NCI-H510A treated with DMSO at 0.1 percent for 48 hours (cell line): ENCODE measurements around the gene GCSH.
"Not testable (repeated sequence)": the region's sequence is repeated elsewhere in the genome, so short reads cannot be mapped to it uniquely, and the experiment has no call there.

Experiments
- DNase-seq: peaks from one replicate; lab custom pipeline; 2025; lab: John Stamatoyannopoulos, UW

GCSH gene

DNA sequence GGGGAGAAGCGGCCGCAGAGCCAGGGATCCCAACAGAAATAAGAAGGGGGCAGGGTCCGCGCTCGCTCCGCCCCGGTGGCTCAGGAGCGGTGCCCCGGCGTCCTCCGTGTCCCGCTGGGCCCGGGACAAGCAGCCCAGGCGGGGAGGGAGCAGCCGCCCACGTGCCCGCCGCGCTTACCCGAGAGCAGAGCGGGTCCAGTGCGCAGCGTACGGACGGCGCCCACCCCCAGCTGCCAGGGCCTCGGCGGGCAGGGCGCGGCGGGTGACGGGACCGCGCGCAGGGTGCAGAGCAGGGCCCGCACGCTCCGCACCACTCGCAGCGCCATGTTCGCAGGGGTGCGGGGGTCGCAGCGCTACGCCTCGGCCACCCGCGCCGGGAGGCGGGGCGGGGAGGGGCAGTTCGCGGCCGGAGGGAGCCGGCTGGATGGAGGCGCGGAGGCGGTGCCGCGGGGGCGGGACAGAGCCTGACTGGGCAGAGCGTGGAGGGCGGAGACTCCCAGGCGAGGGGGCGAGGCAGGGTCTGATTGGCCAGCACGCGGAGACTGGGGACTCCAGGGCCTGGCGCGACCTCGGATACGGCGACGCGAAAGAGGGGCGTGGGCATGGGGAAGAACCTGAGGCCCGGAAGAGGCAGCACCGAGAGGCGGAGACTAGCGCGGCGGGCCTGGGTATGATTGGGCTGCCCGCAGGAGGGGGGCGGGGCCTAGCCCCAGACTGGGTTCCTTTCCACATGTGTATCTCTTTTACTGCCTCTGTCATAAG is at the start of gene GCSH:
GCSH (minus strand) TSS at position 443 of the 762 bp plus-strand sequence; CDS start at position 326, 117 bp downstream.
- DNase-seq = peak; percentile 94

DNA sequence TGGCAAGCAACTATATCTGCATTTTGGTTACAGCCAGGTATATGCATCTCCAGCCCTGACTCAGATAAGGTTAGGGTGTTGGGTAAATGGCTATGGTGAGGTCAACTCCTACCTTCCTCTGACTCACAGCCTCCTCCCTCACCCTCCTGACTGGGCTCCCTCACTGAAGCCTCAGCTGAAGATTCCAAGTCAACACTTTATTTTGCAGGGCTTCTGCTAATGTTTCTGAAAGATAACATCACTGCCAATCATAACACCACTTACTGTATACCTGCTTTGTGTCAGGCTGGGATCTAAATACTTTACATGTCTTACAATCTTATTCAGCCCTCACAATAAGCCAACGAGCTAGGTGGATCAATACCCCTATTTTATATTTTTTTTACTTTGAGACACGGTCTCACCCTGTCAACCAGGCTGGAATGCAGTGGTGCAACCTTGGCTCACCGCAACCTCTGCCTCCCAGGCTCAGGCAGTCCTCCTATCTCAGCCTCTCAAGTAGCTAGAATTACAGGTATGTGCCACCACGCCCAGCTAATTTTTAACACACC is 47.8 kb upstream of the GCSH start:
- DNase-seq = no peak

DNA sequence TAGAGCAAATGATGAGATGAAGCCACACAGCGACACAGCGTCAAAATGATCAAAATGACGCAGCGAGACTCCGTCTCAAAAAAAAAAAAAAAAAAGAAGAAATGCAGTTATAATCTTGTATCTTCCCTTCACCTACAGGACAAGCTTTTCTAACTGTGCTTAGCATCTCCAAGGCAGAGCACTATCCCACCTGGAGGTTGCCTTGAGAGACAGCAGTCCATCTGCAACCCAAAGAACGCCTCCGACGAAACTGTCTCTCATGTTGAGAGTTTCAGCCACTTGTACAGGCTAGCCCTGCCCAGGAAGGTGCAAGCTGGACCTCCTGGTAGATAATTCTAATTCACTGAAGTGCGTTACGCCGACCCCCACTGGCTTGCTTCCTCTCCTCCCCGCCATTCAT is 46.7 kb upstream of the GCSH start:
- no peak for DNase-seq

DNA sequence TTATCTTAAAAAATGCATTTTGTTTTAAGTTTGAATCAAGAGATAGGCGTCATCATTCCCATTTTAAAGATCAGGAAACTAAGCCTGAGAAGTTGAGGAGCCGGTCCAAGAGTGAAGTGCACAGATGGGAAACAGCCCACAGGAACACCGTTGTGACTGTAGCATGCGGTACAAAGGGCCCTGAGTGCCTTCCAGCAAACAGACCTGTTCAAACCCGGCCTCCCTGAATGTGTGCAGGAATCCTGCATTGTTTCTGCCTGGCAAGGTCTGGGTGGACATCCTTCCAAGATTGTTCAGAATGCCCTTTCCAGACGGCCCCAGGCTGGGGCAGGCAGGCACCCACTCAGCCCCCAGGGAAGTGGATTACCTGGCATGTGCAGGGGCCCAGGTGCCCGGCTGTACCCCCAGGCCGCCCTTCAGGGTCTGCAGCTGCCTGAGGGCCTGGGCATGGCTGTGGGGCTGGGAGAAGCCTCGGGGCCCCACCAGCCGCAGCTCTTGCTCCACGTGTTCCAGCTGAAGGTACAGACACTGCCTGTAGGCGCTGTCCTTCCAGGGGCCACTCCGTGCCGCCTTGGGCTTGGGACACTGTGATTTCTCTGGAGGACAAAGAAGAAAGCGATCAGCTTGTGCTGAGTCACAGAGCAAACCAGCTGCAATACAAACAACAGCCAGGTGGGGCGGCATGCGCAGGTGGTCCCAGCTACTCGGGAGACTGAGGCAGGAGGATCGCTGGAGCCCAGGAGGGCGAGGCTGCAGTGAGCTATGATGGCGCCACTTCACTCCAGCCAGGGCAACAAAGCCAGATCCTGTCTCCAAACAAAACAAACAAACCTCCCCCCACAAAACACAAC is 45.0 kb upstream of the GCSH start:
- no peak for DNase-seq

DNA sequence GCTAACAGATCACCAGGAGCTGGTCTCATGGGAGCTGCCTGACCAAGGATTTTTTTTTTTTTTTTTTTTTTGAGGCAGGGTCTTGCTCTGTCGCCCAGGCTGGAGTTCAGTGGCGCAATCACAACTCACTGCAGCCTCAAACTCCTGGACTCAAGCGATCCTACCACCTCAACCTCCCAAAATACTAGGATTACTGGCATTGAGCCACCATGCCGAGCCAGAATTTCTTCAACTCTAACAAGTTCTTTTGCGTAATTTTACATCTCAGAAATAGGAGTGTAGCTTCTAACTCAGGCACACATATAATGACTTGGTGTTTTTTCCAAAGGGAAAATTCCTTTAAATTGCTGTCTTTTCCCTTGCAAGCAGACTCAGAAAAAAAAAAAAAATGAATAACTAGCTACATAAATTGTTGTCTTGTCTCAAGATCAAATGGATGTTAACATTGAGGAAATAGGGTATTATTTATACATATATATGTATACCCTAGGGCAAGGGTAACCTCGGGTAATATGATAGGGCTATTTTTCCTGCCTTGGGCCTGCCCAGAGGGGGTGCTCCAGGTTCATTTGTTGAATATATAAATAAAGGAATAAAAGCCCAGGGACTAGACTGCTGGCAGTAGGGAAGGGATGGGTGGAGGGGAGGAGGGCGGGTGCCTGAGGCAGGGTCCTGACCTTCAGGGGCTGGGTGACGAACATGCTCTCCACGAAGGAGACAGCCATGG is 42.8 kb upstream of the GCSH start:
- no peak for DNase-seq

DNA sequence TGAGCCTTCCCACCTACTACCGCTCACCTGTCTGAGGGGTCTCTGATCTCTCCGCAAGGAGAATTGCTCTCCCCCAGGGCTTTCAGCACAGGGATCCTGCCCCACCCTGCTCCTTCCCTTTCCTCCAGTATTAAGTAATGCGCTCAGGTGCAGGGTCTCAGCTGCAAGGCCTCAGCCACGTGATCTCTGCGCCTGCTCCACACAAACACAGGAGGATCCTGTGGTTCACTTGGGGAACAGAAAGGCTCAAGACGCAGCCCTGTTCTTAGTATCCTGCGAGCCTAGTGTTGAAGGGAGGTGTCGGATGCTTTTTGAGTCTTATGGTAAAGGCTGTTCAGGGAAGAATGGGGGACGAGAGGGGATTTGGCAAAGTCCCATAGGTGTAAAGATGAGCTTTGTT is 41.6 kb upstream of the GCSH start:
- no peak for DNase-seq

DNA sequence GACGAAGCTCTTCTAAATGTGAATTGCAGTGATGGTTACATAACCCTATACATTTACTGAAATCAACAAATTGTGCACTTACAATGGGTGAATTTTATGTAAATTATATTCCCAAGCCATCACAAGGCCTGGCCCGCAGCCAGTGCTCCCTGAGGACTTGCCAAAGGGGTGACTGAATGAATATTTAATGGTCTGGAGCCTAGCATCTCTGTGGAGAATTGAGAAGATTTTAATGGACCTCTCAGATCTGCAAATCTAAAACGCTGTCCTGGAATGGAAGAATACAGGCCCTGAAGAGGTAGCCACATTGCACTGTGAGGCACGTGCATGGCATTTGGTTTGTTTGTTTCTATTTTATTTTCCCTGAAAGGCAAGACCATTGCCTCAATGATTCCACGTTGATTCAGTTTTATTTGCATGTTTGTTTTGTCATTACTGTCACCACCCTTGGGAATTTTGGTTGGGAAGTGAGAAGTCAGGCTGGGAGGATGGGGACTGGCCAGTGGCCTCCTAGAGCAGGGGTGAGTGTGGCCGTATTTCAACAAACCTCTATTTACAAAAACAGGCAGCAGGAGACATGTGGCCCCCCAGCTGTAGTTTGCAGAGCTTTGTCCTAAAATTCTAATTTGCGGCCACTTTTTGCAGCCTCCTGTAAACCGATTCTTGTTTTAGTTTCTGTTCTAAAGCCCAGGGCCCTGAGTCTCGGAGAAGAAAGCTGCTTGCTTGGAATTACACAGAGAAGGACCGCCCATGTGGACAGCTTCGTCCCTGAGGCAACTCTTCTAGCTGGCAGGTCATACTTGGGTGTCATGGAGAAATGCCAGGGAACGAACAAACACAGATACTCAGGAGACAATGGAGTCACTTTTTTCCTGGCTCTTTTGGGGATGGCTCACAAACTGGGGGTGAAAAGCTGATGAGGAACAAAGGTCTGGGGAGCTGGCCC is 40.5 kb upstream of the GCSH start:
- DNase-seq = no peak

DNA sequence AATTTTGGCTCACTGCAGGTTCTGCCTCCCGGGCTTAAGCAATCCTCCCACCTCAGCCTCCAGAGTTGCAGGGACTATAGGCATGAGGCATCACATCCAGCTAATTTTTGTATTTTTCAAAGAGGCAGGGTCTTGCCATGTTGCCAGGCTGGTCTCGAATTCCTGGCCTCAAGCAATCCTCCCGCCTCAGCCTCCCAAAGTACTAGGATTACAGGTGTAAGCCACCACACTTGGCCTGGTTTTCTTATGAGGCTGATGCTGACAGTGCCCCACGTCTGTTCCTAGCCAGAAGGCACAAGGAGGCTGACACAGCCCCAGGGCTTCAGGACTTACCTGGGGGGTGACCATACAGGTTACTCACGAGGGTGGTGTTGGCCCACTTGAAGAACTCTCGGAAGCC is 33.9 kb upstream of the GCSH start:
- no peak for DNase-seq

DNA sequence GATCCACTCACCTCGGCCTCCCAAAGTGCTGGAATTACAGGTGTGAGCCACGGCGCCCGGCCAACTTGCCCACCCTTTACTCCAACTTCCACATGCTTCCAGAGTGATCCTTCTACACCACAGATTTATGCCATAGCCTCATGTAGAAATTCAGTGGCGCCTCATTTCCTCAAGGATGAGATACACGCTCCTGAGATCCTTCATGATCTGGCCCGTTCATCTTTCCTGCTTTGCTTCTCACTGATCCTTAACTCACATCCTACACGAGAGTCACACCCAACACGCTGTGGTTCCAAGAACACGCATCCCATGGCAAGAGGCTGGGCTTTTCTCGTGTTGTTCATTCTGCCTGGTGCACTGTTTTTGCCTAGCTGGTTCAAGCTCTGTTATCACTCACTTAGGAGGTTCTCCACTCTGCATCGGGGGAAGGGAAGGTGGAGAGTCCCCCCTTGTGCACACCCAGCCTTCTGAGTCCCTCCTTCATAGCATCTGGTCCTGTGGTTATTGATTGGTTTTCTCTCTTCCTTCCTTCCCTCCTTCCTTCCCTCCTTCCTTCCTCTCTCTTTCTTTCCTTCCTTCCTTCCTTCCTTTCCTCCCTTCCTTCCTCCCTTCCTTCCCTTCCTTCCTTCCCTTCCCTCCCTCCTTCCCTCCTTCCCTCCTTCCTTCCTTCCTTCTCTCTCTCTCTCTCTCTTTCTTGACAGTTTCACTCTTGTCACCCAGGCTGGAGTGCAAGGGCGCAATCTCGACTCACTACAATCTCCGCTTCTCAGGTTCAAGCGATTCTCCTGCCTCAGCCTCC is 32.7 kb upstream of the GCSH start:
- DNase-seq = no peak

DNA sequence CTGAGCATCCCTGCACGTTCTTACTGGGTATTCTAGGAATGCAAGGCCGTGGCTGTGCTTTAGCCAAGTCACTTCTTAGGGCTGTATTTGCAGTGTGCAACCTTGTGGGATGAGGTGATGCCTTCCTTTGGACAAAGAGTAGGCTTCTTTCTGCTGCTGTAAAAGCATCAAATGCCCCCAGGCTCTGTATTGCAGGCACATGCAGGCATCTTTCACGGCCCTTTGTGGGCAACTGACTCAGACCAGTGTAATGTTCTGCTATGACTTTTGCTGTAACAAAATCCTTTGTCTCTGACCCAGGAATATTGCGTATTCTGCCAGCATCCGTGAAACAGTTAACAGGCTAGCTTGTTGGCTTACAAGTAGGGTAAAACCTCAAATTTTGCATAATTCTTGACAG is 30.9 kb upstream of the GCSH start:
- DNase-seq = no peak

DNA sequence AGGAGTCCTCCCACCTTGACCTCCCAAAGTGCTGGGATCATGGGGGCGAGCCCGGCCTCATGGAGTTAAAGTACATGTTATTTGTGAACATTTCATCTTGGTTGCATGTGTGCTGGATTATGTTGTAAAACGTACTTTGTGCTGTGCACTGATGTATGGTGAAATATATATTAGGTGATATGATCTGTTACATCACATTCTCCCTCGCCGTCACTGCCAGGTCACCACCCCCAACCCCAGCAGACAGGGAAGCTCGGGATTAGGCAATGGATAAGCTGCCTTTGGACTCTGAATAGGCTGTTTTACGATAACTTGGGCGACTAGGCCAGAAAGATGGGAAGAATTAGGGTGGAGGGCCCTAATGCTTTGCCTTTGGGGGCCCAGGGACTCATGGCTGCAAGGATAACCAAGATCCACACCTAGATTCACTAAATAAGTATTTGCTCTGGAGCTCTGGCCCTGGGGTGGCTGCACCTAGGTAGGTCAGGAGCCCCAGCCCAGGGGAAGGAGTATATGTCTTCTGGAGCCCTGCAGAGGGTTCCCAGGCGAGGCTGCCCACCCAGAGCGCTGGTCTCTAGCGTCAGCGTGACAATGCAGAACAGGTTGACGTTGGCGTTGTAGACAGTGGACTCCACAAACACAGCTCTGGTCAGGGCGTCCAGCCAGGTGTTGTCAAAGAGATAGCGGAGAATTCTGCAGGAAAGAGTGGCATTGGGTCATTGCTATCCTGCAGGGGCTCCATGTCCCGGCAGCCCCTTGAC is 27.1 kb upstream of the GCSH start:
- no peak for DNase-seq

DNA sequence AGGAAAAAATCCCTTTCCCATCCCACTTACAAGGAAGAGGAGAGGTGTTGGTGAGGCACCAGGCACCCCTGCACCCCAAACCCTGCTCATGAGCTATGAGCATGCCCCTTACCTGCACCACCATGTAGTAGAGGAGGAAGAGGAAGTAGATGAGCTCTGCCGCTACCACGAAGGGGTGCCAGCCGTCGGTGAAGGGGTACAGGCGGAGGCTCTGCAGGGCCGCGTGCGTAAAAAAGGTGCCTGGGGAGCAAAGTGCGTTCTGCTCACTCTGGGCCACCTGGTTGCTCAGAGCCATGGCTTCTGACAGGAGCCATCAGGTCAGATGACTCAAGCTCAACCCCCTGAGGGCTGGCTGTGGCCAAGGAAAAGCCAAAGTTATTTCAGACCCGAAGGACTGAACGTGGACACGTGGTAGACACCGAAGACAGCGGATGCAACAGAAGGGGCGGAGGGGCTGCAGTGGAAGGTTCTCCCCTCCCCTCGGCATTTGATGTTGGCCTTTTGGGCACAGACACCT is 25.3 kb upstream of the GCSH start:
- no peak for DNase-seq

DNA sequence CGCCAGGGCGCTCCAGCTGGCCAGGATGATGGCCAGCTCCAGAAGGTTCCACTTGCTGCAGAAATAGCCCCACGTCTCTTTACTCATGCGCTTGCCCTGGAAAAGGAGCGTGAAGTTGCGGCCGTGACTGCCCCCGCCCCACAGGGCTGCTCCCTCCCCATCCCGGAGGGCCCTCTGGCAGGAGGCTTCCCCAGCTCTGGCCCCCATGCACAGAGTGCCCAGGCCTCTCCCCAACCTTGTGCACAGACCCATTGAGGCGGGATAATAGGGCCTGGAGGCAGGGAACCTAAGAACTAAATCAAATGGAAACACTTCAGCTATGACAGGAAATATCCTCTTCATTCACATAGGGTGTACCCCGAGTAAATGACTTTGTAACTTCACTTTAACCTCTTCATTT is 21.2 kb upstream of the GCSH start:
- no peak for DNase-seq

DNA sequence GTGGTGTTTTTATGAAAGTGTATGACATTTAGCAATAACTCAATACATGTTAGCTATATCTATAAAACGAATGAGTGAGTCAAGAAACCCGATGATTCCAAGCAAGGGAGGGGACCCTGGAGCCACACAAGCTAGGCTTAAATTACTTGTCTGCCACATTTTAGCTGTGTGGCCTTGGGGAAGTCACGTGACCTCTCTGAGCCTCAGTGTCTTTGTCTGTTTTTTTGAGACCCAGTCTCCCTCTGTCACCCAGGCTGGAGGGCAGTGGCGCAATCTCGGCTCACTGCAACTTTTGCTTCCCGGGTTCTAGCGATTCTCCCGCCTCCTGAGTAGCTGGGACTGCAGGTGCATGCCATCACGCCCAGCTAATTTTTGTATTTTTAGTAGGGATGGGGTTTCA is 20.1 kb upstream of the GCSH start:
- no peak for DNase-seq

DNA sequence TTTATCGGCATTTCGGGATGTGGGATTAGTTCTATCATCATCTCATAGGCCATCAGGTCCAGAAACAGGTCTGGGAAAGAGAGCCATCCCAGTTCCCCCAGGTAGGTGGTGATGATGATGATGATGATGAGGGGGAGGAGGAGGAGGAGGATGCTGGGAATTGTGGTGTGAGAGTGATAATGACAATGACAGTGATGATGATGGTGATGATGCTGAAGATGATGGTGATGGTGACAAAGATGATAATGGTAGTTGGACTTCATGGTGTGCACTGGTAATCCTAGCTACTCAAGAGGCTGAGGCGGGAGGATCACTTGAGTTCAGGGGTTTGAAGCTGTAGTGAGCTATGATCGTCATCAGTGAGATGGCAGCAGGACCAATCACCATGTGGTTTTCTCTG is 16.3 kb upstream of the GCSH start:
- DNase-seq = no peak

DNA sequence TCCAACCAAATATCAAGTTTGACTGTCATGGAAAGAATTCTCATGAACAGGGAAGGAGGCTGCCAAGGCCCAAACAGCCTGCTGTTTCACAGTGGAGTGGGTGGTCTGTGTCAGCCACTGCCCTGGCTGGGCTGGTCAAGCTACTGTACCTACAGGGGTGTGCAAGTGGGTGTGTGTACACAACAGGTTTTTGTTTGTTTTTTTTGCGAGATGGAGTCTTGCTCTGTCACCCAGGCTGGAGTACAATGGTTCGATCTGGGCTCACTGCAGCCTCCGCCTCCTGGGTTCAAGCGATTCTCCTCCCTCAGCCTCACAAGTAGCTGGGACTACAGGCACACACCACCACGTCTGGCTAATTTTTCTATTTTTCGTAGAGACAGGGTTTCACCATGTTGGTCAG is 13.1 kb upstream of the GCSH start:
- not testable (repeated sequence) for DNase-seq

DNA sequence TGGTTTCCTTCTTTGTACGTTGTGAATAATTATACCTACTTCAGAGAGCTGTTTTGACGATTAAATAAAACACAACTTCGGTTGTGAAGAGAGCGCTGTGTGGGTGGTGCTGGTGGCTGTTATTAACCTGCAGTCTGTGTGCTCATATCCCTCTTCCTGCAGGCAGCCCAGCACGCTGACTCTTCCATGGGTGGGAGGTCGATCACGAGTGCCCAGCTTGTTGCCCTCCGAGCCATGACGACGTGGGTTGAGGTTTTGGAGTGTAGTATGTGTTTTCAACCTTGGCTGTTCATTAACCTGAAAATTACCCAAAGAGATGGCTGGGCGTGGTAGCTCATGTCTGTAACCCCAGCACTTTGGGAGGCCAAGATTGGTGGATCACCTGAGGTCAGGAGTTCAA is 11.3 kb upstream of the GCSH start:
- no peak for DNase-seq

DNA sequence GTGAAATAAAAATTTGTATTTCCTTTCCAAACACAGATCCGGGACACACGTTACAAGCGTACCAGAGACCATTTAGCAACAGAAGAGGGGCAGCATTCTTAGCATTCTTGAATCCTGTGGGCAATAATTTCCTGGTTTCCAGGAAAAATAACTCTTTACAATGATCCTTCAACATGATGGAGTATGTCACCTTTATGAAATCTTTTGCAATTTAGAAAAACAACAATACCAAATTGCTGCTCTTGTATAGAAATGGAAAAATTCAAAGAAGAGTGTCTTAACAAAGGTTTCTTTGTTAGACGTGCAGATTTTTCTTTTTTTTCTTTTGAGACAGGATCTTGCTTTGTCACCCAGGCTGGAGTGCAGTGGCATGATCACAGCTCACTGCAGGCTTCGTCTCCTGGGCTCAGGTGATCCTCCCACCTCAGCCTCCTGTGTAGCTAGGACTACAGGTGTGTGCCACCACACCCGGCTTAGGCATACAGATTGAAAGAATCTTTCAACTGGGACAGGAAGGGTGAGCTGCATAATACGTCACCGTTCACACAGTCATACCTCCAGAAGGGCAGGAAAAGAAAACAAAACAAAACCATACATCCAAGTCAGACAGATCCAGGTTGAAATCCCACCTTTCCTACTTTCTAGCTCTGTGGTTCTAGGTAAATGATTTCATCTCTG is 10.8 kb upstream of the GCSH start:
- DNase-seq = no peak

DNA sequence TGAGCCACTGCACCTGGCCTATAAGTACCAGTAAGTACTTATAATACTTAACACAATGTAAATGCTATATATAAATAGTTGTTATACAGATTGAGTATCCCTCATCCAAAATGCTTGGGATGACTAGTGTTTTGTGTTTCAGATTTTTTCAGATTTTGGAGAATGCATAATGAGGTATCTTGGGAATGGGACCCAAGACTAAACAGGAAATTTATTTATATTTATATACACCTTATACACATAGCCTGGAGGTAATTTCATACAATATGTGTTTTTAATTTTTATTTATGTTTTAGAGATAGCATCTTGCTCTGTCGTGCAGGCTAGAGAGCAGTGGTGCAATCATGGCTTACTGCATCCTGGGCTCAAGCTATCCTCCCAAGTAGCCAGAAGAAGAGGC is 9.8 kb upstream of the GCSH start:
- DNase-seq = no peak
